DMS53 treated with DMSO at 0.1 percent for 48 hours (cell line): ENCODE data around the gene FGF9.

ENCODE experiments used
- DNase-seq: peaks from one replicate; lab custom pipeline; 2025; ENCODE audit not compliant: unreplicated experiment; lab: John Stamatoyannopoulos, UW

Gene FGF9

DNA sequence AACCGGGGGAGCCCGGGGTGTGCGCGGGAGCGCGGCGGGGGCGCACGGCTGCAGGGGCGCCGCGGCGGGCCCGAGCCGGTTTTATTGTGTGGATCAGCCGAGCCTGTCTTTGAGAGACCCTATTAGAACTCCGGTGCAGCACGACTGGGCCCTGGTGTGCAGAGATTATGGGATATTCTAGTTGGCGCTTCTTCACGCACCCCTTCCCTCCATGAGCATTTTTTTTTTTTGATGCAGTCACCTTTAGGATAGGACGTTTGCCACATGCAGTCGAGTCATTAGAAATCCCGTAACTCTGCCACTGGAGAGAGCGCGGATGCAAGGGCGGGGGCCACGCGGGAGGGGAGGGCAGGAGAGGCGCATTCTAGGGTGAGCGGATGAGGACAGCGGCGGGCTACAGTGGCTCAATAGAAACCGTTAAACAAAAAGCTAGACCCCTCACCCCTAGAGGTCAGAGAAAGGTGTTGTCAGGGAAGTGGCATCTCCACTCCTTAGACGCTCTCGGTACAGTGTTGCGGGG is 3.7 kb downstream of the FGF9 start:
- peak; percentile 45 for DNase-seq

GRCh38 chr13:21675095-21675991 is 4.5 kb downstream of the FGF9 start:
- peak; percentile 64 for DNase-seq

GRCh38 chr13:21676611-21677021 is 5.7 kb downstream of the FGF9 start:
- peak; percentile 81 for DNase-seq

DNA sequence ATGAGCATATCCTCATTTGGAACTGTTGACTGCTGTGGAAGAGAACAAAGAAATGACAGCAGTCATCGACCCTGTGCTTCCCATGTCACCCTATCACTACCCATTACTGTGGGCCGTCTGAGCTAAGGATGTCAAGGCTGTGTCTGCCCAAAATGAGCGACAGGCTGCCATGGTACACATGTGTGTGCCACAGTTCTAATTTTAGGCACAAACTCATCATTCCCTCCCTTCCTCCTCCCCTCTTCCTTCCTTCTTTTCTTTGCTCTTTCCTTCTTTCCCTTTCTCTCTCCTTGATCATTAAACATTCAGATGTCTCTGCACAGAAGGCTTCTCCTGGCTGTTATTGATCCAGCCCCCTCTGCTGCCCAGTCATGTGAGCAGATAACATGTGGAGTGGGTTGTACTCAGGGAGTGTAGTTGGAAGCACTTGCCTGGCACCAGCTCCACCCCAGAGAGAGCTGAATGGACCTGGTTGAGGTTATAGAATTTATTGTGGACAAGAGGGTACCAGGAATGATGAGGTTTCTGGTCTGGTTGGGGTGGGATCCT is 6.3 kb downstream of the FGF9 start:
- DNase-seq: no peak

GRCh38 chr13:21683034-21683733 is 12.3 kb downstream of the FGF9 start:
- DNase-seq: no peak

DNA sequence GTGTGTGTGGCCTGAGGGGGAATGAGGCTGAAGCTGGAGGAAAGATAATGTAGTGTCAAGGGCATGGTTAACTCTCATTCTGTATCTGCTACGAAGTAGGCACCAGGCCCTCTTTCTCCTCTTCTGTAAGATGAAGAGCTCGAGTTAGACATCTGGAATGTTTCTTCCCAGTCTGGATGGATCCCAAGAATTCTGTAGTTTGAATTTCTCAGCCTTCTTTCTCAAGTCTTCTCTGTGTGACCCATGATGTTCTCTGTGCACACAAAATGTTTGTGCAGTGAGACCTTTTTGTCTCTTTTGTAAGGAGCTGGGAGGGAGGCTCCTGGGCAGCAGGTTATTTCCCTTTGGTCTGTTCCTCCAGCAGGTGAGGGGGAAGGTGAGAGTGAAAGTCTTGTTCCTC is 13.7 kb downstream of the FGF9 start:
- DNase-seq: no peak

GRCh38 chr13:21685485-21686064 is 14.7 kb downstream of the FGF9 start:
- no peak for DNase-seq

DNA sequence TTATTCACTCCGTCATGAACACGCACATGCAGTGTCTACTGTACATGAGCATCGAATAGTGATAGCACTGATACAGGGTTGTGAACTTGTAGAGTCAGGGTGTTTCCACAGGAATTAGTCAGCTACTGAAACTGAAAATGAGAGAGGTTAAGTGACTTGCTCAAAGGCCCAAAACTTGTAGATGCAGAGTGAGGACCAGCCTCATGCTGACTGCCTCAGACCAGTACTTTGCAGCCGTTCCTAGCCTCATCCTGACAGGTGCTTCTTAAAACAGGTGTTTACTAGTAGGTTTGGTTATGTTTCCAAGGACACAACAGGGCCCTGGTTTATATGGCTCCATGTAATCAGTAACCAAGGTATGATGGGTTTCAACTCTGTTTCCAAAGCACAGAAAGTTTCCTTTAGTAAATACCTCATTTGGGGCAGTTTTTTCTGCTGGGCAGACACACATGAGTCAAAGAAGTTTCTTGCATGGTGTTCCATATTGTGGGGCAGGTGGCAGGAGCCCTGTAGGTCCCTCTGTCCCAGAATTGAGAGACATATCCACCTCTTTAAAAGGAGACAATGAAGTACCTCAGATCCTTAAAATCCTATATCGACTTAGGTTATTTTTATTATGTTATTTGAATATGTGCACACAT is 16.0 kb downstream of the FGF9 start:
- DNase-seq: no peak

GRCh38 chr13:21688056-21688455 is 17.2 kb downstream of the FGF9 start:
- DNase-seq: no peak

- no peak for DNase-seq
Measured at GRCh38 chr13:21689097-21689496, 18.2 kb downstream of the FGF9 start.

GRCh38 chr13:21690955-21691354 is 20.1 kb downstream of the FGF9 start:
- no peak for DNase-seq

DNA sequence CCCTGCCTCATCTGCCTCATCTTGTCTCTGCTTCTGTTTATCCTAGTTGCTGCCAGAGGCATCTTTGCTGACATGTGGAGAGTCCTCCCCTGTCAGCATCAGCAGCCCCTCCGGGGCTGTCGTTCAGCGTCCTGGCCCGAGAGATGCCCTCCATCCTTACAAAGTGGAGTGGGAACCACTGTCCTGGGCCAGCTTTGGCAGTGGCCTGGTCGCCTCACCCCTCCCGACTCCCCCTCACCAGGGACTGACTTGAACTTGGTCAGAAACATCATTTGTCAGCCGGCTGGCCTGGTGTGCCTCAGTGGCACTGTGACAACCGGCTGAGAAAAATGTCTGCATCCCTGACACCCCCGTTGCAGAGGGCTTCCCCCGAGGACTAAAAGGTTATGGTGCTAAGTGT is 20.6 kb downstream of the FGF9 start:
- DNase-seq: no peak

GRCh38 chr13:21691928-21692327 is 21.1 kb downstream of the FGF9 start:
- no peak for DNase-seq

DNA sequence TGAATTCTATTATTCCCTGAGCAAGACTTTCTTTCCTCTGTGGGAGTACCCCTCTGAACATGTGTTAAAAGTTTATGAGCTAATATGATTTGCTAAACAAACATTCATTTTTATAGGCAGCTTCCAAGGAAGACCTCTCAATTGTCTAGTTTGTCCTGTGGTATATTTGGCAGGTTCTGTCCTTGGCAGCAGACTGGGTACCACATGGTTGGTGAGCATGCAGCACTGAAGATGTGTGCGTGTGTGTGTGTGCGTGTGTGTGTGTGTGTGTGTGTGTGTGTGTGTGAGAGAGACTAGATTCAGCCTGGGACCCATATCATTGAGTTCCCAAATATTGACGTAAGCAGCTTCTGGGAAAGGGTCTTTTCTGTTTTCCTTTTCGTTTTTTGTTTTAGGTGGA is 24.0 kb downstream of the FGF9 start:
- no peak for DNase-seq

DNA sequence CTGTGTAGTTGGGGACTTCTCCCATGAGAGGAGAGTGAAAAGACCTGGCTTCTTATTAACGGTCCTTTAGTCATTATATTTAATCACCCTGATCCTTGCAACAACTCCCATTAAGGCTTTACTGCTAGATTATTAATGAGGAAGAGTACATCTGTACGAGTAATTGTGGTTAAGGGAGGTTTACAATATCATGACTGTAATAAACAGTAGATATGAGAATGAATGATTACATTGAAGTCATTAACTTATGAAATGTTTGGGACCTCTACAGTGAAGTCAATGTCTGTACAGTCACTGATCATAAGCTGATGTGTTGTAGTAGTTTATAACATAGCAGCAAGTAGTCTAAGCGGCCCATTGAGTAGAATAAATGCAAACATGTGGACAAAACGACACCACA is 24.7 kb downstream of the FGF9 start:
- no peak for DNase-seq

DNA sequence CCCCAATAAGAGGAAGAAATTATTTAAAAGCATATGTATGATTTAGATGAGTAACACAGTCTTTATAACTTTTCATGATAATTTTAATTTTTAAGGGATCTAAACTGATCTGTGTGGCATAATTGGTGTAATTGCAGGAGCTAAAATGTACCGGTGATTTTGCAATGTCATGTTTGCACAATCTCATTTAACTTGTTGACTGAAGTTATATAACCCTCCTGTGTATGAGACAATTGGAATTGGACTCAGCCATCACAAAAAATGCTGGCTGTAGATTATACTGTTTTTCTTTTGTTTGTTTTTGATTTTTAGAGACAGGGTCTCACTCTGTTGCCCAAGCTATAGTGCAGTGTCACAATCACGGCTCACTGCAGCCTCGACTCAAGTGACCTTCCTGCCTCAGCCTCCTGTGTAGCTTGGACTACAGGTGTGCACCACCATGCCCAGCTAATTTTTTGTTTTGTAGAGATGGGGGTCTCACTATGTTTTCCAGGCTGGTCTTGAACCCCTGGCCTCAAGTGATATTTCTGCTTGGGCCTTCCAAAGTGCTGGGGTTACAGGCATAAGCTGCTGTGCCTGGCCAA is 26.1 kb downstream of the FGF9 start:
- DNase-seq: no peak

- DNase-seq: no peak
Measured at GRCh38 chr13:21698817-21699679, 28.2 kb downstream of the FGF9 start.

GRCh38 chr13:21701460-21701859 is 30.6 kb downstream of the FGF9 start:
- DNase-seq: no peak

DNA sequence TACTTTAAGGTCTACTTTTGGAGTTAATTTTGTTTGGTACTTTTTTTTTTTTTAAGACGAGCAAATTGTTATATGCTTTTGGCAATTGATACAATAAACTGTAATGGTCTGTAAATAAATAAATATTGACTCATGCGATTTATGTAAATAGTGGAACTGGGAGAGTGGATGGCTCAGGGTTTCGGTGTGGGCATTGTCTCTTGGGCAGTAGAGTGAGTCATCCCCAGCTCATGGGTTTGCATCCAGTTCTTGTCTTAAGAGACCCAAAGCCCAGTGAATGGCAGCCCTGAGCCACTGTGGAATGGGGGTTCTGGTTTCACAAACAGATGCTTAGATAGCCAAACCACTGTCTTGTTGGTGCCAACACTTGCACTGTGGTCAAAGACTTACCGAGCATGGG is 33.0 kb downstream of the FGF9 start:
- DNase-seq: peak; percentile 98

GRCh38 chr13:21707586-21707985 is 36.7 kb downstream of the FGF9 start:
- no peak for DNase-seq
